Measurements from ENCODE around the gene RNF113B. TPM values are rescaled to one million over a fixed set of nuclear protein-coding genes. Genes with fewer than 3 reads are reported as not detected.
A peak's percentile ranks its signal among the peaks of the same experiment; 100 is the strongest.

RNF113B gene
- total and polyA plus RNA-seq, 2 of the 13 experiments (the other 11 are each of a cell fraction or from before 2014, with no cell fraction given), result not detected

GRCh38 chr13:98144801-98145350 is 32.2 kb downstream of the RNF113B start (continued):
- TF ChIP-seq GABPB1 (CRISPR knock-in tag; IDR thresholded peaks at IDR 0.05), result no peak
- TF ChIP-seq SAP130 (CRISPR knock-in tag; IDR thresholded peaks at IDR 0.05; ENCODE audit: low read depth), result peak; percentile 81
- peak; percentile 77 for TF ChIP-seq ZNF605 (CRISPR knock-in tag; IDR thresholded peaks at IDR 0.05)
- no peak for TF ChIP-seq KLF11 (CRISPR knock-in tag; IDR thresholded peaks at IDR 0.05)
- TF ChIP-seq ARNTL (CRISPR knock-in tag; IDR thresholded peaks at IDR 0.05), result no peak
- 0 out of 2 replicates have a peak, but pooled peaks have one; percentile 23 for TF ChIP-seq ZBTB34 (CRISPR knock-in tag; IDR thresholded peaks at IDR 0.05)
- TF ChIP-seq TGIF2 (CRISPR knock-in tag; IDR thresholded peaks at IDR 0.05), result peak; percentile 57; the same call in 1 of the 2 replicates
- no peak for TF ChIP-seq ZNF24 (IDR thresholded peaks at IDR 0.05)
- TF ChIP-seq ZNF382 (CRISPR knock-in tag; IDR thresholded peaks at IDR 0.05; ENCODE audit: borderline replicate concordance), result no peak
- TF ChIP-seq POLR2A (IDR thresholded peaks at IDR 0.05; ENCODE audit: insufficient read depth in 1 of 2, low read depth in 2 of 2, low read length in 2 of 2), result peak in 1 of 2 experiments; percentile 45; a peak in 2 of 4 replicates
- TF ChIP-seq ZSCAN31 (CRISPR knock-in tag; IDR thresholded peaks at IDR 0.05; ENCODE audit: low read depth), result 0 out of 2 replicates have a peak, but pooled peaks have one; percentile 22
- no peak for TF ChIP-seq NFE2 (CRISPR knock-in tag; IDR thresholded peaks at IDR 0.05)
- peak; percentile 55 for TF ChIP-seq XRCC5 (optimal IDR thresholded peaks at IDR 0.05; ENCODE audit: low read length)
- no peak for TF ChIP-seq KAT7 (CRISPR knock-in tag; IDR thresholded peaks at IDR 0.05; ENCODE audit: borderline replicate concordance)
- TF ChIP-seq ELF1 (CRISPR knock-in tag; IDR thresholded peaks at IDR 0.05), result no peak
- no peak for TF ChIP-seq YEATS4 (CRISPR knock-in tag; IDR thresholded peaks at IDR 0.05; ENCODE audit: borderline replicate concordance)
- TF ChIP-seq KLF16 (CRISPR knock-in tag; IDR thresholded peaks at IDR 0.05), result peak in 1 of 2 experiments; percentile 7; a peak in 1 of 4 replicates
- TF ChIP-seq RBM22 (optimal IDR thresholded peaks at IDR 0.05; ENCODE audit: low read length), result peak; percentile 23
- TF ChIP-seq MNT (IDR thresholded peaks at IDR 0.05), result no peak
- TF ChIP-seq PRMT3 (CRISPR knock-in tag; IDR thresholded peaks at IDR 0.05; ENCODE audit: borderline replicate concordance, low read depth), result no peak
- TF ChIP-seq ZNF18 (CRISPR knock-in tag; IDR thresholded peaks at IDR 0.05; ENCODE audit: insufficient replicate concordance), result no peak
- no peak for TF ChIP-seq IKZF1 (IDR thresholded peaks at IDR 0.05)
- no peak for TF ChIP-seq ZNF607 (CRISPR knock-in tag; IDR thresholded peaks at IDR 0.05; ENCODE audit: borderline replicate concordance)
- TF ChIP-seq ZFY (CRISPR knock-in tag; IDR thresholded peaks at IDR 0.05), result peak; percentile 10; the same call in 1 of the 2 replicates
- TF ChIP-seq MAX (IDR thresholded peaks at IDR 0.05), result 0 out of 2 replicates have a peak, but pooled peaks have one; percentile 40
- TF ChIP-seq CEBPG (CRISPR knock-in tag; IDR thresholded peaks at IDR 0.05), result peak; percentile 72
- no peak for TF ChIP-seq CSRNP2 (CRISPR knock-in tag; conservative IDR thresholded peaks at IDR 0.05; ENCODE audit: low read depth)
